ENCODE data around the gene HMGXB3.

The HMGXB3 gene, protein sequence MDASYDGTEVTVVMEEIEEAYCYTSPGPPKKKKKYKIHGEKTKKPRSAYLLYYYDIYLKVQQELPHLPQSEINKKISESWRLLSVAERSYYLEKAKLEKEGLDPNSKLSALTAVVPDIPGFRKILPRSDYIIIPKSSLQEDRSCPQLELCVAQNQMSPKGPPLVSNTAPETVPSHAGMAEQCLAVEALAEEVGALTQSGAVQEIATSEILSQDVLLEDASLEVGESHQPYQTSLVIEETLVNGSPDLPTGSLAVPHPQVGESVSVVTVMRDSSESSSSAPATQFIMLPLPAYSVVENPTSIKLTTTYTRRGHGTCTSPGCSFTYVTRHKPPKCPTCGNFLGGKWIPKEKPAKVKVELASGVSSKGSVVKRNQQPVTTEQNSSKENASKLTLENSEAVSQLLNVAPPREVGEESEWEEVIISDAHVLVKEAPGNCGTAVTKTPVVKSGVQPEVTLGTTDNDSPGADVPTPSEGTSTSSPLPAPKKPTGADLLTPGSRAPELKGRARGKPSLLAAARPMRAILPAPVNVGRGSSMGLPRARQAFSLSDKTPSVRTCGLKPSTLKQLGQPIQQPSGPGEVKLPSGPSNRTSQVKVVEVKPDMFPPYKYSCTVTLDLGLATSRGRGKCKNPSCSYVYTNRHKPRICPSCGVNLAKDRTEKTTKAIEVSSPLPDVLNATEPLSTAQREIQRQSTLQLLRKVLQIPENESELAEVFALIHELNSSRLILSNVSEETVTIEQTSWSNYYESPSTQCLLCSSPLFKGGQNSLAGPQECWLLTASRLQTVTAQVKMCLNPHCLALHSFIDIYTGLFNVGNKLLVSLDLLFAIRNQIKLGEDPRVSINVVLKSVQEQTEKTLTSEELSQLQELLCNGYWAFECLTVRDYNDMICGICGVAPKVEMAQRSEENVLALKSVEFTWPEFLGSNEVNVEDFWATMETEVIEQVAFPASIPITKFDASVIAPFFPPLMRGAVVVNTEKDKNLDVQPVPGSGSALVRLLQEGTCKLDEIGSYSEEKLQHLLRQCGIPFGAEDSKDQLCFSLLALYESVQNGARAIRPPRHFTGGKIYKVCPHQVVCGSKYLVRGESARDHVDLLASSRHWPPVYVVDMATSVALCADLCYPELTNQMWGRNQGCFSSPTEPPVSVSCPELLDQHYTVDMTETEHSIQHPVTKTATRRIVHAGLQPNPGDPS (N-terminal part only)

DNA sequence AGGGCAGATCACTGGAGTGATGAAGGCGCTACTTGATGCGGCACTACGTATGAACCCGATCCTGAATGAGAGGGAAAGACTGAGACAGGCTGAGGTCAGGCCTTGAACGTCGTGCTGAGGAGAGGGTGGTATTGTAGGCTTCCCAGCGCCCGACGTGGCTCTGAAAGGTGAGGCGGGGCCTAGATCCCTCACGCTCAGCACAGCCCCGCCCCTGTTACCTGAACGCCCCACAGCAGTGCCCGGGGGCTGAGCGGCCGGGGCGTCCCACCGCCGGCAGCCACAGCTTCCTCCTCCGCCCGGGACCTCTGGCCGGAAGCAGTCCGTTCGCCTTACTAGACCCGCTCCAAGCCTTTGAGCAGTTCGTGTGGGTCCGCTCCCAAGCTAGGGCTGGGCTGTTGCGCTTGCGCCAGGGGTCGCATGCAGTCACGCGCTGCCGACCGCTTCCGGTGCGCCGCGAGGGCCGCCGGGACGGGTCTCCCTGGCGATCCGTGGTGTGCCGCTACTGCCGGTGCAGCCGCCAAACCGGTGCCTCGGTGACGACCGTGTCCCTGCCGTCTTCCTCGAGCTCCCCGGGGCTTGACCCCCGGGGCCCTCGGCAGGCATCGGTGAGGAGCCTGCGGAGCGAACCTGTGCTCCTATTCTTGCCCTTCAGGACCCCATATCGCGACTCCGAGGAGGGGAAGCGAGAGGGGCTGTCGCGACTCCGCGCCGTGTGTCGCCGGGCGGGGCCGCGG, at the start of gene HMGXB3, which contains the start of gene TIGD6:
Gene HMGXB3, plus strand, starts transcription at position 484 of the 734 bp plus-strand sequence. CDS start 4,114 bp downstream, outside the sequence.
Gene TIGD6, minus strand, starts transcription at position 399 of the 734 bp plus-strand sequence. CDS start 4,306 bp downstream, outside the sequence.
- Histone ChIP-seq H3K36me3 (peaks cover 32 to 41% (median 36%) of the 10 kb centered on the region in 11 experiments), H3K9ac (peak within 1 kb of the TSS; percentile 93 to 100 (median 98)), H3K27me3 (no peaks in the 10 kb centered on the region), H4K20me1 (peaks cover 35 to 45% (median 37%) of the 10 kb centered on the region in 11 experiments; a peak in 20 of 22 replicates), H3K27ac (peak within 1 kb of the TSS; percentile 92 to 100 (median 98)), H3K4me2 (peak within 1 kb of the TSS; percentile 77 to 97 (median 90)), H3K4me3 (peak within 1 kb of the TSS; percentile 89 to 99 (median 93)), H3K9me3 (replicated peaks in 1 of 11) (no peaks in the 10 kb centered on the region), H3K4me1 (peaks cover 24 to 43% (median 28%) of the 10 kb centered on the region in 10 experiments)
- no peak for TF ChIP-seq Cebpa-rat (IDR thresholded peaks at IDR 0.05)

DNA sequence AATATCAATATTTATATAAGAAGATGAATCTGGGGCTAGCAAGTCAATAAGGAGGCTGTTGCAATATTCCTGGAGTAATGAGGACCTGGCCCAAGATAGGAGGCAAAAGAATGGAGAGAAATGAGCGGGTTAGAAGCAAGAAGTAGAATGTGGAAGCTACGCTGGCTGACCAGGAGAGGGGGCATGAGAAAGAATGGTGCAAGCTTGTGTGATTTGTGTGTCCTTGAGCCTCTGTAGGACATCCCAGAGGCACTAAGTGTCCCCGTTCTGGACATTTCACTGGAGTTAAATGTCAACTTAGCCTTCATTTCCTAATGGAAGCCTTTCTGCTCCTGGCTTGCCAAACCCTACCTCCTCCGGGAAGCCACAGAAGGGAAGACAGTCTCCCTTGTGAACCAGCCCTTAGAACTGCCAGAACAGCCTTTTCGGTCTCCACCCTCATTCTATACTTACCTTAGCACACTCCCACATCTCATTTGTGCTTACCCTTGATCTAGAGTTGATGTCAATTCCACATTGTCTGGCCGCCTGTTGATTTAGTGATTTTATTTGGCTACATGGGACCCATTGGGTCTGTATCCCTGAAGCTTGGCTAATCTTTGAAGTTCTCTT, 49.3 kb upstream of the HMGXB3 start:
- H3K9ac ChIP-seq, result no peak overlapping the region
- TF ChIP-seq Cebpa-rat (IDR thresholded peaks at IDR 0.05), result no peak

DNA sequence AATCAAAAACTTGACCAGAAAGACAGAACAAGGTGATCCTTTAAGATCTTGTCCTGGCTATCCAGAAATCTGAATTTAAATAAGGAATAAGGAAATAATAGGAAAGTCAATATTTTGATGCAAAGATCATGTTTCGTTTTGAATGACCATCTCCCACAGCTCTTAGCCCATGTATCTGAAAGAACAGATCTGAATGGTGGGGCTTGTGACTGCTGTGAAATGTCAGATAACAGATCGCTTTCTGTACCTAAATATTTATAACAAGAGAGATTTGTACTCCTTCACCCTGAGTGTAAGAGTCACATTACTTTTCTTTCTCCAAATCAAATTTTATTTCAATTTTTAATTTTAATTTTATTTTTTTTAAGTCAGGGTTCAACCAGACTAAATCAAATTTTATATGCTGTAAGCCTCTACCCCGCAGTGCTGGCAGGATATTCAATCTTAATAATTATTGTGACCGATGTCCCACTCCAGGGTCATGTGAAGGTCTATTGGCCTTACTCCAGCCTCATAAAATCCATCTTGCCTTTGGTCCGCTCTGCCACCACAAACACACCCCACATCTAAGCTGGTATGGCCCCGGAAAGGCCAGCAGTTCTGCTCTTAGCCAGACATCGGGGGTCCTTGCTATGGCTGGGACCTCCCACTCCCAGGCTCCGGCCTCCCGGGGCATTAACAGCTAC, 47.0 kb upstream of the HMGXB3 start:
- H3K9ac ChIP-seq, result no peak overlapping the region
- no peak overlapping the region for H3K4me2 ChIP-seq
- no peak overlapping the region for H3K27ac ChIP-seq
- H3K9me3 ChIP-seq (replicated peaks in 1 of 11), result no peaks in the 10 kb centered on the region
- H3K4me1 ChIP-seq, result peaks cover 0 to 18% (median 9%) of the 10 kb centered on the region in 10 experiments; a peak in 12 of 20 replicates
- TF ChIP-seq Cebpa-rat (IDR thresholded peaks at IDR 0.05), result no peak
- H3K4me3 ChIP-seq, result no peak overlapping the region
- no peaks in the 10 kb centered on the region for H4K20me1 ChIP-seq
- H3K36me3 ChIP-seq, result no peaks in the 10 kb centered on the region
- no peaks in the 10 kb centered on the region for H3K27me3 ChIP-seq

More for the DNA sequence above, 49.3 kb upstream of the HMGXB3 start:
- no peaks in the 10 kb centered on the region for H3K9me3 ChIP-seq (replicated peaks in 1 of 11)
- peaks cover 0 to 7% (median 0%) of the 10 kb centered on the region in 10 experiments; a peak in 3 of 20 replicates for H3K4me1 ChIP-seq
- no peaks in the 10 kb centered on the region for H3K36me3 ChIP-seq
- H3K4me3 ChIP-seq, result no peak overlapping the region
- H4K20me1 ChIP-seq, result no peaks in the 10 kb centered on the region
- no peaks in the 10 kb centered on the region for H3K27me3 ChIP-seq
- no peak overlapping the region for H3K4me2 ChIP-seq
- H3K27ac ChIP-seq, result no peak overlapping the region

DNA sequence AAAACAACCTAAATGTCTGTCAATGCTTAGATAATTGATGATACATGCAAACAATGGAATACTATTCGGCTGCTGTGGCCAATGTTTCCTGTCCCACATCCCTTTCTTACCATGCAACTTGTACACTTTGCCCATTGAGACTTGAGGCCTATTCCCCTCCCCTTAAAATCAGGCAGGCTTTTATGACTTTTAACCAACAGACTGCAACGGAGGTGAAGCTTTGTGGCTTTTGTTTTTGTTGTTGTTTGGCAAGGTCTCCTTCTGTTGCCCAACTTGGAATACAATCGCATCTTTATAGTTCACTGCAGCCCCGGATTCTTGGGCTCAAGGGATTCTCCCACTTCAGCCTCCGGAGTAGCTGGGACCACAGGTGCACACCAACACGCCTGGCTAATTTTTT, 45.7 kb upstream of the HMGXB3 start:
- Histone ChIP-seq H3K4me3 (no peak overlapping the region), H3K36me3 (no peaks in the 10 kb centered on the region), H3K4me1 (peaks cover 7 to 27% (median 20%) of the 10 kb centered on the region in 10 experiments), H3K27me3 (no peaks in the 10 kb centered on the region), H3K4me2 (peak overlapping the region in 2 of 11 experiments; percentile 6 to 17; a peak in 3 of 22 replicates), H3K9ac (no peak overlapping the region), H3K9me3 (replicated peaks in 1 of 11) (no peaks in the 10 kb centered on the region), H3K27ac (no peak overlapping the region), H4K20me1 (no peaks in the 10 kb centered on the region)
- TF ChIP-seq Cebpa-rat (IDR thresholded peaks at IDR 0.05), result no peak

DNA sequence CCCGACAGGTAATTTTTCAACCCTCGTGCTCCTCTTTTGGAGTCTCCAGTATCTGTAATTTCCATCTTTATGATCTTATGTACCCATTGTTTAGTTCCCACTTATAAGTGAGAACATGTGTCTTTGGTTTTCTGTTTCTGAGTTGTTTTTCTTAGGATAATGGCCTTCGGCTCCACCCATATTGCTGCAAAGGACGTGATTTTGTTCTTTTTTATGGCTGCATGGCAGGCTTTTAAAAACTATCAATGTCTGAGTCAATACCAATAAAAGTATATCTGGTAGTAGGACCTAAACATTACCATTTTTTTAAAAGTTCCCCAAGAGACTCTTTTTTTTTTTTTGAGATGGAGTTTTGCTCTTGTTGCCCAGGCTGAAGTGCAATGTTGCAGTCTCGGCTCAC, 43.9 kb upstream of the HMGXB3 start:
- Histone ChIP-seq H3K4me3 (no peak overlapping the region), H3K9me3 (replicated peaks in 1 of 11) (no peaks in the 10 kb centered on the region), H3K36me3 (no peaks in the 10 kb centered on the region), H3K4me2 (peak overlapping the region in 8 of 11 experiments; percentile 10 to 43 (median 29); a peak in 13 of 22 replicates), H3K27me3 (no peaks in the 10 kb centered on the region), H4K20me1 (no peaks in the 10 kb centered on the region), H3K9ac (no peak overlapping the region), H3K27ac (no peak overlapping the region), H3K4me1 (peaks cover 16 to 39% (median 31%) of the 10 kb centered on the region in 10 experiments)
- no peak for TF ChIP-seq Cebpa-rat (IDR thresholded peaks at IDR 0.05)

DNA sequence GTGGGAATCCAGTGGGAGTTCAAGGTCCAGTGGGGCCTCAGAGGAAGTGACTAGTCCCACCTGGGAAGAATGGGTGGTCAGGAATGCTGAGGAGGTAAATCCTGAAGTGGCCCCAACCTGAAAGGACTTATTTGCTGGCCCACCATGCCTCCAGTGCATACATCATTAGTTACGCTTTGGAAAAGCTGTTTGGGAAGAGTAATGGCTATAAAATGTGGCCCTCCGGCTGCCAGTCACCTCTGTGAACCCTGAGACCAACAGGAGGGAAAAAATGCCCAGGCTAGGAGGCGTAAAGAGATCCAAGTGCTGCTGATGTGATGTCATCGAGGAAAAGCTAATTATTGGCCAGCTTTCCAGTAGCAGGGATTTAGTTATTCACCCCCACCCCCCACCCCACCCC, 42.7 kb upstream of the HMGXB3 start:
- peaks cover 27 to 43% (median 34%) of the 10 kb centered on the region in 10 experiments for H3K4me1 ChIP-seq
- no peak overlapping the region for H3K9ac ChIP-seq
- H3K27ac ChIP-seq, result no peak overlapping the region
- peaks cover 0 to 7% (median 0%) of the 10 kb centered on the region in 11 experiments; a peak in 3 of 22 replicates for H4K20me1 ChIP-seq
- peak overlapping the region in 1 of 11 experiments; percentile 21; a peak in 2 of 22 replicates for H3K4me2 ChIP-seq
- no peaks in the 10 kb centered on the region for H3K27me3 ChIP-seq
- no peak overlapping the region for H3K4me3 ChIP-seq
- no peaks in the 10 kb centered on the region for H3K36me3 ChIP-seq
- no peak for TF ChIP-seq Cebpa-rat (IDR thresholded peaks at IDR 0.05)
- no peaks in the 10 kb centered on the region for H3K9me3 ChIP-seq (replicated peaks in 1 of 11)

DNA sequence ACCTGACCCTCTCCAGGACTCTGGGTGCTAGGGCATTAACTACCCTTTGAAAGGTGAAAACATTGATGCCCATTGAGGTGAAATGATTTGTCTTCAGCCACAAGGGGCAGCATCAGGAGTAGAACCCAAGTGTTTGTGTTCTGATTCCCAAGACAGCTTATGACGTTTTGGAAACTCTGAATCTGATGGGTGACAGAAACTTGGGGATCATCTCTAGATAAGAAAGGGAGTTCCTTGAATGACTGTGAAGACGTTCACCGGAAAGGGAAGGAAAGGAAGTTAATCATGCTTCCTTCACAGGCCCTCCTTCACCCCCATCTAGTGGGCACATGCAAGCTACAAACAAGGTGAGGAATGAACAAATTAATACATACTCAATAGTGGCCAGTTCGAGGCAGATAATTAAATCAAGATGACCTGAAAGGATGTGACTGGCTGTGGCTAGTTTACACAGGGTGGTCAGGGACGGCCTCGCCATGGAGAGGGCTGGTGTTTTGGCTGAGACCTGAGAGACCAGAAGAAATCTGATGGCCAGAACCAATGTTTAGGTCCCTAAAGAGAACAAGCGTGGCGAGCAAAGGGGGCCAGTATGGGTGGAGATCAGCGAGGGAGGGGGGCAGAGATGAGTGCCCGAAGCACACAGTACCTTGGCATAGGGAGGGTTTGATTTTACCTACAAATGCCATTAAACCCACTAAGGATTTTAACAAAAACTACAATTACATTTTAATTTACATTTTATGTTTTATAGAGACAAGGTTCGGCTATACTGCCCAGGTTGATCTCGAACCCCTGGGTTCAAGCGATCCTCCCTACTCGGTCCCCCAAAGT, 40.9 kb upstream of the HMGXB3 start:
- Histone ChIP-seq H3K4me1 (peaks cover 27 to 43% (median 34%) of the 10 kb centered on the region in 10 experiments), H3K36me3 (no peaks in the 10 kb centered on the region), H3K9me3 (replicated peaks in 1 of 11) (no peaks in the 10 kb centered on the region), H3K27ac (peak overlapping the region; percentile 62 to 89 (median 79)), H3K4me2 (peak overlapping the region; percentile 80 to 99 (median 93)), H3K27me3 (no peaks in the 10 kb centered on the region), H3K4me3 (peak overlapping the region; percentile 70 to 92 (median 82)), H4K20me1 (peaks cover 0 to 7% (median 0%) of the 10 kb centered on the region in 11 experiments; a peak in 4 of 22 replicates), H3K9ac (peak overlapping the region; percentile 72 to 86 (median 82))
- no peak for TF ChIP-seq Cebpa-rat (IDR thresholded peaks at IDR 0.05)

All from BLaER1 treated with 17β-estradiol and CSF1 and Interleukin-3, amounts not matched to agents 10 nM and 100 nM (cell line).